HepG2 (cell line): ENCODE measurements around the gene CORO1C. TPM values are rescaled to one million over a fixed set of nuclear protein-coding genes. Genes with fewer than 3 reads are reported as not detected.

ENCODE experiments used
- AFF4 ChIP-seq: sonication (generic); formaldehyde crosslinking; IDR thresholded peaks from 2 replicates; pipeline ENCODE4 v1.4.0; 2020; ENCODE audit warnings: missing genetic modification reagents
- FUBP1 ChIP-seq: sonication (generic); formaldehyde crosslinking; IDR thresholded peaks from 2 replicates; pipeline ENCODE4 v1.5.1; 2020; ENCODE audit warnings: missing genetic modification reagents, mild to moderate bottlenecking, borderline replicate concordance
- HOXA9 ChIP-seq: sonication (generic); formaldehyde crosslinking; IDR thresholded peaks from 2 replicates; pipeline ENCODE4 v1.8.1; 2022; ENCODE audit warnings: missing genetic modification reagents, mild to moderate bottlenecking, moderate library complexity, borderline replicate concordance
- IRF1 ChIP-seq: sonication (generic); formaldehyde crosslinking; IDR thresholded peaks from 2 replicates; pipeline ENCODE4 v1.4.0; 2020; ENCODE audit warnings: low read depth, mild to moderate bottlenecking, missing genetic modification reagents
- KAT8 ChIP-seq: IDR thresholded peaks from 2 replicates; pipeline ENCODE4 v1.6.1; 2016; ENCODE audit warnings: missing genetic modification reagents, missing compliant biosample characterization
- KDM1A ChIP-seq: IDR thresholded peaks from 2 replicates; pipeline ENCODE4 v1.6.1; 2016; ENCODE audit warnings: missing compliant biosample characterization
- KDM6A ChIP-seq: IDR thresholded peaks from 2 replicates; pipeline ENCODE4 v1.6.1; 2016; ENCODE audit warnings: low read depth
- MED1 ChIP-seq: sonication (generic); formaldehyde crosslinking; IDR thresholded peaks from 2 replicates; pipeline ENCODE4 v1.4.0; 2020; ENCODE audit warnings: missing genetic modification reagents
- MTA1 ChIP-seq: sonication (generic); formaldehyde crosslinking; IDR thresholded peaks from 2 replicates; pipeline ENCODE4 v1.4.0; 2020; ENCODE audit warnings: missing genetic modification reagents, mild to moderate bottlenecking, borderline replicate concordance
- NRL ChIP-seq: sonication (generic); formaldehyde crosslinking; IDR thresholded peaks from 2 replicates; pipeline ENCODE4 v1.5.0; 2020; ENCODE audit warnings: missing genetic modification reagents, mild to moderate bottlenecking, moderate library complexity, borderline replicate concordance
- RFX3 ChIP-seq: IDR thresholded peaks from 2 replicates; pipeline ENCODE4 v1.6.1; 2016; ENCODE audit warnings: missing biosample characterization, missing genetic modification reagents
- SCMH1 ChIP-seq: sonication (generic); formaldehyde crosslinking; IDR thresholded peaks from 2 replicates; pipeline ENCODE4 v1.9.0; 2021; ENCODE audit warnings: missing genetic modification reagents, mild to moderate bottlenecking, borderline replicate concordance
- SIX1 ChIP-seq: sonication (generic); formaldehyde crosslinking; IDR thresholded peaks from 2 replicates; pipeline ENCODE4 v1.4.0; 2020; ENCODE audit warnings: missing genetic modification reagents, borderline replicate concordance
- SOX5 ChIP-seq: IDR thresholded peaks from 2 replicates; pipeline ENCODE4 v1.6.1; 2016; ENCODE audit warnings: borderline replicate concordance
- SPEN ChIP-seq: sonication (generic); formaldehyde crosslinking; IDR thresholded peaks from 2 replicates; pipeline ENCODE4 v1.5.1; 2020; ENCODE audit warnings: low read depth, mild to moderate bottlenecking, missing genetic modification reagents
- ZNF224 ChIP-seq: sonication (generic); formaldehyde crosslinking; IDR thresholded peaks from 2 replicates; pipeline ENCODE4 v1.5.0; 2020; ENCODE audit warnings: mild to moderate bottlenecking, missing genetic modification reagents
- ZNF367 ChIP-seq: sonication (generic); formaldehyde crosslinking; IDR thresholded peaks from 2 replicates; pipeline ENCODE4 v1.4.0; 2020; ENCODE audit warnings: missing genetic modification reagents, borderline replicate concordance
- ZNF772 ChIP-seq: sonication (generic); formaldehyde crosslinking; IDR thresholded peaks from 2 replicates; pipeline ENCODE4 v1.5.0; 2020; ENCODE audit warnings: mild to moderate bottlenecking, missing genetic modification reagents
- ZNF776 ChIP-seq: sonication (generic); formaldehyde crosslinking; IDR thresholded peaks from 2 replicates; pipeline ENCODE4 v1.4.0; 2020; ENCODE audit warnings: mild to moderate bottlenecking, missing genetic modification reagents
- ZSCAN9 ChIP-seq: IDR thresholded peaks from 2 replicates; pipeline ENCODE4 v1.6.1; 2016; ENCODE audit warnings: borderline replicate concordance
- polyA plus RNA-seq, 8 experiments: library from polyadenylated mRNA; depleted of rRNA in 3 of 8; stranded (reverse) in 7 of 8; unstranded in 1 of 8; fragments of >200 nt; fragmentation: Illumina TruSeq in 4 of 8; extraction: Trizol in 4 of 8; gene quantifications; 2 replicates each; pipeline versions ENCODE4 v1.2.1 to v1.2.3, GENCODE V29; 2011 to 2016; ENCODE audit warnings: low read depth in 4 of 8, missing spikeins in 1 of 8, mixed read lengths in 1 of 8; ENCODE audit not compliant: insufficient read depth in 1 of 8
- total RNA-seq, 5 experiments: library from RNA; depleted of rRNA; stranded (reverse); fragments of >200 nt; fragmentation: Illumina TruSeq; extraction: Trizol; gene quantifications; 2 replicates each; pipeline ENCODE4 v1.2.3, GENCODE V29; 2016; ENCODE audit warnings: low read depth in 1 of 5
- TF ChIP-seq, protein P1 (sequence below): sonication (generic); formaldehyde crosslinking; IDR thresholded peaks from 2 replicates; pipeline ENCODE4 v1.9.0; 2021; ENCODE audit warnings: missing genetic modification reagents, mild to moderate bottlenecking, borderline replicate concordance

The CORO1C gene
- total and polyA plus RNA-seq, 2 of the 13 experiments (the other 11 are each of a cell fraction or from before 2014, with no cell fraction given), result 73.7 to 131 TPM

GRCh38 chr12:108772891-108773797 lies 41.8 kb upstream of the CORO1C start (continued):
- no peak for TF ChIP-seq ZNF776 (CRISPR knock-in tag)
- no peak for TF ChIP-seq RFX3
- TF ChIP-seq NRL (CRISPR knock-in tag), result no peak
- 0 out of 2 replicates have a peak, but pooled peaks have one; percentile 11 for TF ChIP-seq ZNF772 (CRISPR knock-in tag)
- no peak for TF ChIP-seq ZSCAN9 (CRISPR knock-in tag)
- TF ChIP-seq AFF4 (CRISPR knock-in tag), result no peak
- TF ChIP-seq SCMH1 (CRISPR knock-in tag), result no peak
- TF ChIP-seq MED1 (CRISPR knock-in tag), result no peak
- TF ChIP-seq IRF1 (CRISPR knock-in tag), result no peak
- TF ChIP-seq KDM6A (CRISPR knock-in tag), result no peak
- peak; percentile 50 for TF ChIP-seq HOXA9 (CRISPR knock-in tag)
- no peak for TF ChIP-seq SOX5 (CRISPR knock-in tag)
- TF ChIP-seq FUBP1 (CRISPR knock-in tag), result no peak
- no peak for TF ChIP-seq SPEN (CRISPR knock-in tag)
- no peak for TF ChIP-seq KDM1A (CRISPR knock-in tag)
- no peak for TF ChIP-seq SIX1 (CRISPR knock-in tag)
- TF ChIP-seq ZNF367, result no peak
- TF ChIP-seq MTA1, result no peak
- TF ChIP-seq, protein P1, sequence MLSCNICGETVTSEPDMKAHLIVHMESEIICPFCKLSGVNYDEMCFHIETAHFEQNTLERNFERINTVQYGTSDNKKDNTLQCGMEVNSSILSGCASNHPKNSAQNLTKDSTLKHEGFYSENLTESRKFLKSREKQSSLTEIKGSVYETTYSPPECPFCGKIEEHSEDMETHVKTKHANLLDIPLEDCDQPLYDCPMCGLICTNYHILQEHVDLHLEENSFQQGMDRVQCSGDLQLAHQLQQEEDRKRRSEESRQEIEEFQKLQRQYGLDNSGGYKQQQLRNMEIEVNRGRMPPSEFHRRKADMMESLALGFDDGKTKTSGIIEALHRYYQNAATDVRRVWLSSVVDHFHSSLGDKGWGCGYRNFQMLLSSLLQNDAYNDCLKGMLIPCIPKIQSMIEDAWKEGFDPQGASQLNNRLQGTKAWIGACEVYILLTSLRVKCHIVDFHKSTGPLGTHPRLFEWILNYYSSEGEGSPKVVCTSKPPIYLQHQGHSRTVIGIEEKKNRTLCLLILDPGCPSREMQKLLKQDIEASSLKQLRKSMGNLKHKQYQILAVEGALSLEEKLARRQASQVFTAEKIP (CRISPR knock-in tag), result 0 out of 2 replicates have a peak, but pooled peaks have one; percentile 29
- TF ChIP-seq KAT8 (CRISPR knock-in tag), result no peak
- TF ChIP-seq ZNF224 (CRISPR knock-in tag), result no peak
